ENCODE measurements around the gene RALBP1. TPM values are rescaled to one million over a fixed set of nuclear protein-coding genes. Genes with fewer than 3 reads are reported as not detected.
"Not testable (repeated sequence)": the region's sequence is repeated elsewhere in the genome, so short reads cannot be mapped to it uniquely, and the experiment has no call there.

The RALBP1 gene
- polyA plus RNA-seq, 1 donor: 39.5 TPM

GRCh38 chr18:9454061-9454703 is 21.1 kb upstream of the RALBP1 start:
- DNase-seq (ENCODE audit: low read depth): no peak

GRCh38 chr18:9455718-9456511 is 19.4 kb upstream of the RALBP1 start:
- no peak for DNase-seq (ENCODE audit: low read depth)

GRCh38 chr18:9466127-9466526 is 9.2 kb upstream of the RALBP1 start:
- DNase-seq (ENCODE audit: low read depth): no peak

GRCh38 chr18:9466846-9467245 is 8.5 kb upstream of the RALBP1 start:
- DNase-seq (ENCODE audit: low read depth): peak; percentile 44

- DNase-seq (ENCODE audit: low read depth): no peak
Measured at GRCh38 chr18:9468998-9469397, 6.3 kb upstream of the RALBP1 start.

GRCh38 chr18:9469685-9470084 is 5.6 kb upstream of the RALBP1 start:
- no peak for DNase-seq (ENCODE audit: low read depth)

- DNase-seq (ENCODE audit: low read depth): peak; percentile 48
Measured at GRCh38 chr18:9474108-9474982, 968 bp upstream of the RALBP1 start.

GRCh38 chr18:9475643-9476591 is 604 bp downstream of the RALBP1 start:
- DNase-seq (ENCODE audit: low read depth): no peak

- not testable (repeated sequence) for DNase-seq (ENCODE audit: low read depth)
Measured at GRCh38 chr18:9476949-9477348, 1.6 kb downstream of the RALBP1 start.

GRCh38 chr18:9477509-9477908 is 2.2 kb downstream of the RALBP1 start:
- DNase-seq (ENCODE audit: low read depth): no peak

GRCh38 chr18:9478545-9478944 is 3.2 kb downstream of the RALBP1 start:
- no peak for DNase-seq (ENCODE audit: low read depth)

- no peak for DNase-seq (ENCODE audit: low read depth)
Measured at GRCh38 chr18:9482790-9483189, 7.5 kb downstream of the RALBP1 start.

GRCh38 chr18:9483526-9483925 is 8.2 kb downstream of the RALBP1 start:
- DNase-seq (ENCODE audit: low read depth): no peak

GRCh38 chr18:9484856-9485255 is 9.5 kb downstream of the RALBP1 start:
- not testable (repeated sequence) for DNase-seq (ENCODE audit: low read depth)

GRCh38 chr18:9488538-9488937 is 13.2 kb downstream of the RALBP1 start:
- no peak for DNase-seq (ENCODE audit: low read depth)

GRCh38 chr18:9494778-9495331 is 19.5 kb downstream of the RALBP1 start:
- DNase-seq (ENCODE audit: low read depth): no peak

GRCh38 chr18:9495465-9495864 is 20.2 kb downstream of the RALBP1 start:
- DNase-seq (ENCODE audit: low read depth): no peak

GRCh38 chr18:9495916-9496705 is 20.8 kb downstream of the RALBP1 start:
- no peak for DNase-seq (ENCODE audit: low read depth)

GRCh38 chr18:9506046-9506792 is 30.9 kb downstream of the RALBP1 start:
- DNase-seq (ENCODE audit: low read depth): no peak

Data from forelimb muscle (tissue), 1 donor.